ENCODE measurements around the gene TSPAN13.
A peak's percentile ranks its signal among the peaks of the same experiment; 100 is the strongest.

Gene TSPAN13
- total RNA-seq, result 0 to 0.91 (median 0.65) reads per million in 4 experiments

GRCh38 chr7:16753102-16753931 lies at the start of gene TSPAN13:
TSPAN13 (plus strand) TSS chr7:16753755; CDS start chr7:16753968, 213 bp downstream.
- DNase-seq, result peak; percentile 24

- no peak for DNase-seq
Measured at GRCh38 chr7:16708511-16708910, 45.0 kb upstream of the TSPAN13 start.

GRCh38 chr7:16708980-16709379 lies 44.6 kb upstream of the TSPAN13 start:
- DNase-seq, result no peak

DNA sequence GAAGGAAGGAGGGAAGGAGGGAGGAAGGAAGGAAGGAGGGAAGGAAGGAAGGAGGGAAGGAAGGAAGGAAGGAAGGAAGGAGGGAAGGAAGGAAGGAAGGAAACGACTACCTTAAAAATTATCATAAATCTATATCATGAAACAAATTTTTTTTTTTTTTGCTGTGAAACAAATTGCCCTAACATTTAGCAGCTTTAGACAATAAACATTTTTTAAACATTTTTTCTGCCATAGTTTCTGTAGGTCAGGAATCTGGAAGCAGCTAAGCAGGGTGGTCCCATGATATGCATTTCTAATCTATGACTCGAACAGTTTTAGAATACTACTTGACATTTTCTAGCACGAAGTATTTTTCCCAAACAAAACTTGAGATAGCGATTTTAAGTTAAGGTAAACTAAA lies 42.9 kb upstream of the TSPAN13 start:
- no peak for DNase-seq

GRCh38 chr7:16711730-16712129 lies 41.8 kb upstream of the TSPAN13 start:
- no peak for DNase-seq

DNA sequence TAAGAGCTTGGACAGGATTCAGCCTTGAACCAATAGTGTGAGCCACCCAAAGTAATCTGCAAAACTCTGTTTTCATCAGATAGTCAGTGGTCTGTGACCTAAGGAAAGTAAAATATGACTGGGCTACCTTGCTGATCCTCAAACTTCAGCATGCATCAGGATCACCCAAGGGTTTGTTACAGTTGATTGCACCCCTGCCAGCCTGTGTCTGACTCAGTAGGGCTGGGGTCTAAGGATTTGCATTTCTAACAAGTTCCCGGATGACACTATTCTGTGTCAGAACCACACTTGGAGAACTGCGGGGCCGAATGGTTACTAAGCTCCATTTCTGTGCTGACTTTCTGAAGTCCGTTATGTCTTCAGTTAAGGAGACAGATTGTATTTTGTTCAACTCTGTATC lies 40.6 kb upstream of the TSPAN13 start:
- no peak for DNase-seq

GRCh38 chr7:16715928-16716327 lies 37.6 kb upstream of the TSPAN13 start:
- no peak for DNase-seq

DNA sequence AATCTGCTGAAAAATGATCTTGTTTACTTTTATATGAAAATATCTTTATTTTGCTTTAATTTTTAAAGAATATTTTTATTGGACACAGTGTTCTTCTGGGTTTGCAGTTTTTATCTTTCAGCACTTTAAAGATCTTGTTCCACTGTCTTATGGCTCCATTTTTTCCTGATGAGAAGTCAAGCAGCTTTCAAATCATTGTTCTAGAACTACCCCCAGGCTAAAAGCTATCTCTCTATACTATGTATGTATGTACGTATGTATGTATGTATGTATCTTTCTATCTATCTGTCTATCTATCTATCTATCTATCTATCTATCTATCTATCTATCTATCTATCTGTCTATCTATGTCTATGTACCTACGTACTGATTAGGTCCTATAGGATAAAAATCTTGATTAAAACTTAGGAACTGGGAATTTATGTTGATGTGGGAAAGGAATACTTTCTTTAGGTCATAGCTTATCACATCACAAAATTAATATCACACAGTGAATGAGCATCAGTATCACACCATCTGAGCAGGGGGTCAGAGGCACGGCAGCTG lies 35.4 kb upstream of the TSPAN13 start:
- DNase-seq, result no peak

DNA sequence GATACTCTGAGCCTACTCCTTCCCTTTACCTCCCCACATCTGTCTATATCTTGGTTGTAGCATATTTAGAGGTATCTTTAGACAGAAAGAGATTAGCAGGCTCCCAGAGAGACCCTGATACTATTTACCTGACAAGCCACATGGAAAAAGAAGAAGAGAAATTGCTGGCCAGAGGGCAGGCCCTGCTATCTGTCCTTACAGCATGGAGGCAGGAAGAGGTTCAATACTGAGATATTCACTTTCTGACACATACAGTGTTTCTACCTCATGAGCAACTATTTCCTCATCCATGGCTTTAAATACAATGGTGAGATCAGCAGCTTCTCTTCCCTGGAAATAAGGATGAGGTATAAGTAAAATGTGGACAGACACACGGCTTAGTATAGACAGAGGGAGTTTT lies 33.9 kb upstream of the TSPAN13 start:
- DNase-seq, result no peak

GRCh38 chr7:16721541-16721940 lies 32.0 kb upstream of the TSPAN13 start:
- DNase-seq, result no peak

DNA sequence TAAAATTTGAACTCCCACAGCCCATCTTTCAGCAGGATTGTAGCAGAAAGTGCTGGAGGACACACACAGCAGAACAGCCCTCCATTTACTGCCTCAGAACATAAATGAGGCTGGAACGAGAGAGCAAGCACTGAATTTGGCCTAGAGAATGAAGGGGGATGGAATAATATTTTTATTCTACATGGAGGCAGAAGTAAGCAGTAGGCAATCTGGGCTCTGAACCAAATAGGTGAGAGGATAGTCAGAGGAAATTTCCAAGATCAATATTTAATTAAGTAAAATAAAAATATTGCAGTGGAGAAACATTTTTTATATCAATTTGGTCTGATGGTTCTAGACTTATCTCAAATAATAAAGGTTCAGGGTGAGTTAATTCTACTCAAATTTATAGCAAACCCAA lies 29.2 kb upstream of the TSPAN13 start:
- DNase-seq, result no peak

DNA sequence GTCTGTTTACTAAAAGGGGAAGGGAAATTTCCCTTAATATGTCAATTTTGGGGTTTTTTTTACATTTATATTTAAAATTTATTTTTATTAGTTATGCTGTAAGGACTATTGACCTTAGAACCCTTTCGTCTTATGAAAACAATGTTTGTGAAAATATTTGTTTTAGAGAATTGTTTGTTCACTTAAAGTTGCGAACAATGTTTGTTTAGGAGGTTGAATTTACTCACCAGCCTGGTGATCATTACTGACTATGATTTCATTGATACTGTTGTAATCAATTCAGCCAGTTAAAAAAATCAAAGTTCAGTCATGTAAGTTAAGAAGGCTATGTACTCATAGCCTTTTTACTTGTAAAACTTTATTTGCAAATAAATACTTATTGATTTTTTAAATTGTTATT lies 27.4 kb upstream of the TSPAN13 start:
- DNase-seq, result no peak

DNA sequence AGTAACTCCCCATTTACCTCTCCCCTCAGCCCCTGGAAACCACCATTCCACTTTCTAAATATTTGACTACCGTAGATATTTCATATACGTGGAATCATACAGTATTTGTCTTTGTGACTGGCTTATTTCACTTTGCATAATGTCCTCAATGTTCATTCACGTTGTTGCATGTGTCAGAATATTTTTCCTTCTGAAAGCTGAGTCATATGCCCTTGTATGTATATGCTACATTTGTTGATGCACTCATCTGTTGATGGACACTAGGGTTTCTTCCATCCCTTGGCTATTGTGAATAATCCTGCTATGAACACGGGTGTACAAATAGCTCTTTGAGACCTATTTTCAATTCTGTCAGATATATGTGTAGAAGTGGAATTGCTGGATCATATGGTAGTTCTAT lies 25.8 kb upstream of the TSPAN13 start:
- DNase-seq, result no peak

DNA sequence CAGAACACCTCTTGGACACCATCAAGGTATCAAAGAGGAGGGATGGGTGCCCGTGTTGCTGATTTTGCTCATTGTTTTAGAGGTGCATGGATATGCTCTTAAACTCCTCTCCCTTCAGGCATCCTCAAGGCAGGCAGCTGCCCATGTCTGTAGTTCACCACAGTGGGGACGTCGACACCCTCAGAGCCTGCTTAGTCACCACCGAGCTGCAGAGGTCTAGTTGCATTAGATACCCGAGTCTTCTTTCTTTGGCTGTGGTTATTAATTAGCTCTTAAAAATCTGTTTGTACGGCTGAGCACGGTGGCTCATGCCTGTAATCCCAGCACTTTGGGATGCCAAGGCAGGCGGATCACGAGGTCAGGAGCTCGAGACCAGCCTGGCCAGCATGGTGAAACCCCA lies 24.7 kb upstream of the TSPAN13 start:
- DNase-seq, result no peak

DNA sequence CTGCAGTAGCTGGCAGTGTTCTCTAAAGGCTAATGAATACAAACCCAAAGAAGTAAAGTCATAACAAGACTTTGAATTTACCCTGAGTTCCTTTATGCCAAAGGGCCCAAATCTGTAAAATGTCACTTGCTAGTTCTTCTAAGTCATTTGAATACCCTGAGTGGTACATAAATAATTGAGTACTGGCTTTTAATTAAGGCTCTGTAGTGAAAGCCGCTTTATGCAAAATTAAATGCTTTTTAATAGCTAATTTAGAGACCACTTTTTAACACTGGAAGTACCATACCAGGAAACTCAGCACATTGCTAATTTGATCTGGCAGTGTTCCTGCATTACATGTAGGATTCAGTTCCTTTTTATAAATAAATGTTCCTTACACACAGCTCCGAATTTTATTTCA lies 24.0 kb upstream of the TSPAN13 start:
- no peak for DNase-seq

- no peak for DNase-seq
Measured at GRCh38 chr7:16730937-16731336, 22.6 kb upstream of the TSPAN13 start.

- DNase-seq, result no peak
Measured at GRCh38 chr7:16732828-16733227, 20.7 kb upstream of the TSPAN13 start.

GRCh38 chr7:16734148-16734726 lies 19.3 kb upstream of the TSPAN13 start:
- DNase-seq, result no peak

DNA sequence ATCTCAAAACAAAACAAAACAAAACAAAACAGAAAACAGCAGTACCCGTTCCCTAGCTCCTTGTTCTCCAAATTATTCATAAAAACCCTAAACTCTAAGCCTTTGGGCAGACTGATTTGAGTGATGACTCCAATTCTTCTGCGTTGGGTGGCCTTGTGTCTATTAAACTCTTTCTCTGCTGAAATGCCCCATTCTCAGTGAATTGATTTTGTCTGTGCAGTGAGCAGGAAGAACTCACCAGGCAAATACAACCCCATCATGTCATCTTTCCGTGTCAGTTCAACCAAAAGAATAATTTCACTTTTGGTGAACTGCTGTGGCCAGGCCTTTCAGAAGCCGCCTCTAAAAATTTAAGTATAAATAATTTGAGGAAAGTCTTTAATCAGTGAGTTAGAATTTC lies 18.5 kb upstream of the TSPAN13 start:
- no peak for DNase-seq

DNA sequence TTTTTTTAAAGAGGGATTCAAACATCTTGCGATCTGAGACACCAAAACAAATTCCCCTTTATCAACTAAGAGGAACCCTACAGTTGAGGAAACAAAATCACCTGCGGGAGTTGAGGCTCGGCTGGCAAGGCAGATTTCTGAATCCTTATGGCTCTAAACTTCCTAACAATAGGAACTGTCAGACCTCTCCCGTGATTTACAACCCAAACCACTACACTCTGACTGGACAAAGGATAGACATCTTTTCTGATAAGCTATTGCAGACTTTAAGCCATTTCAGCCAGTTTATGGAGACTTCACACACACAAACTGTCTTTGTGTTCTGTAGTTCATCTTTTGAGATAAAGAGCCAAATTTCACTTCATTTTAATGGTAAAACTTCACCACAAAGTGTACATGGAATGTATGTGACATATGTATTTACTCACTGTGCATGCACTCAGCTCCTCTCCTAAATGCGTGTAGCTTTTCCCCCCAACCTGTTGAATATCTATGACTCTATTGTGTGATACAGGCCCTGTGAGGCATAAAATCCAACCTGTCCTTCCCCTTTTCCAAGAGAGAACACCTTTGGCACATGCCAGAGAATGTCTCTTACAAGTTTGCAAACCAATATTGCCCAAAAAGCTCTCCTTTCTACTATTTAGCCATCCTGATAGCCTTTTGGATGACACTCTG lies 15.4 kb upstream of the TSPAN13 start:
- DNase-seq, result no peak

GRCh38 chr7:16739863-16740622 lies 13.5 kb upstream of the TSPAN13 start:
- DNase-seq, result no peak

DNA sequence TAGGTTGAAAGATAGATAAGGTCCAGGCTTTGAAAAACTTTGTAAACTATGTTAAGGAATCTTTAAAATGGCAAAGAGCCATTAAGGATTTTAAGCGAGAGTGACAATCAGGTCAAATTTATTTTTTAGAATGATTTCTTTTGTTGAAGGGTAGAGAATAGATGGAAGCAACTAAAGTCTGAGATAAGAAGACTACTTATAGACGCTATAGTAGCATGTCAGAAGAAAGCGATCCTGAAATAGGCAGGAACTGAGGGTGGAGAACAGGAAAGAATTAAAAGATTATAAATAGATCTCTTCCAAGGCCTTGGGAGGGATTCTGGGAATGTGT lies 13.0 kb upstream of the TSPAN13 start:
- no peak for DNase-seq

DNA sequence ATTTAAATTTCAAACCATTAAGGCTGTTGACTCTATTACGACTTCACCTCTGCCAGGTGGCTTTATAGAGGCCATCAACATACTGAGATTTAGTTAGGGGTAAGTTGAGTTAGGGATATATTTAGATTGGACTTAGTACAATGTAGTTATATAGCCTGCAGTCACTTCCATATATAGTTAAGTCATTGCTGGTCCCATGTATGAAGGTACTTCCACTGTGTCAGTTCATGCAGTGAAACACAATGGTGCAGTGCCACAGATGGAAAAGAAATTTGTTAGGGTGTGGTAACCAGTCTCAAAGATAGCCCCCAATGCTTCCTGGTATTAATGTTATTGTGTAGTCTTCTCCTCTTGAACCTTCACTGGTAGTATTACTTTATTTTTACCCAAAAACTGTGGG lies 12.6 kb upstream of the TSPAN13 start:
- DNase-seq, result no peak

Measured in effector CD8-positive, alpha-beta T cell (primary cell).